HepG2 (cell line): ENCODE results near the gene GTPBP6. TPM values are rescaled to one million over a fixed set of nuclear protein-coding genes. Genes with fewer than 3 reads are reported as not detected.

Experiments used
- ATAC-seq: fragments of 200-7000 bp; cut with Tn5 transposase; 3 replicates; pipeline ENCODE4 v1.9.1; 2020; ENCODE audit warnings: mild to moderate bottlenecking, moderate library complexity
- BruUV-seq: library from RNA; stranded (reverse); fragments of 400-500 nt; replicated peaks from 2 replicates; lab custom pipeline; 2021; lab: Mats Ljungman, UMichigan
- CTCF ChIA-PET: fragments of 300-600 bp; formaldehyde crosslinking; extraction: SDS; loops from one replicate; lab custom pipeline; 2021; ENCODE audit warnings: low total read pairs, inconsistent platforms, low intra/inter-chr PET ratio; lab: Yijun Ruan, JAX
- POLR2A ChIA-PET: fragments of 350-600 bp; sonication (Branson Sonifier 250); formaldehyde crosslinking; loops from one replicate; lab custom pipeline; 2020; ENCODE audit warnings: antibody characterized with exemption, inconsistent platforms; lab: Yijun Ruan, JAX
- DNase-seq: peaks from one replicate; pipeline ENCODE4 v3.0.0-alpha.2; 2015; ENCODE audit warnings: low spot score
- FAIRE-seq: peaks from 3 replicates; lab custom pipeline; 2011; peaks lifted over from hg19 to GRCh38; lab: Jason Lieb, UNC
- H2AFZ ChIP-seq: one replicate; pipeline ENCODE4 v1.6.1; 2011; ENCODE audit warnings: low read length, inconsistent platforms
- H3K27ac ChIP-seq: fragments of 300-600 bp; 3 replicates; pipeline ENCODE4 v1.8.0; 2011; ENCODE audit warnings: mixed run types, mild to moderate bottlenecking, mixed read lengths, low read length, inconsistent platforms; ENCODE audit not compliant: insufficient read depth; ENCODE audit errors: extremely low read length
- H3K27me3 ChIP-seq, 2 experiments: fragments of 200-600 bp in 1 of 2; 2 replicates in 1 of 2; 3 replicates in 1 of 2; pipeline versions ENCODE4 v1.6.0 to v1.8.0; 2011; ENCODE audit warnings: low read length in 2 of 2, mild to moderate bottlenecking in 2 of 2, moderate library complexity in 2 of 2, inconsistent platforms in 1 of 2; ENCODE audit not compliant: insufficient read depth in 2 of 2, control insufficient read depth in 1 of 2
- H3K36me3 ChIP-seq, 2 experiments: fragments of 200-600 bp in 1 of 2; replicated peaks in 1 of 2; 2 replicates in 1 of 2; 3 replicates in 1 of 2; pipeline versions ENCODE4 v1.5.1 to v1.8.0; 2011; ENCODE audit warnings: low read length in 2 of 2, inconsistent platforms in 1 of 2; ENCODE audit not compliant: insufficient read depth in 2 of 2, control insufficient read depth in 1 of 2
- H3K4me1 ChIP-seq: 2 replicates; pipeline ENCODE4 v1.5.1; 2012; ENCODE audit warnings: low read length, inconsistent platforms; ENCODE audit not compliant: insufficient read depth
- H3K4me2 ChIP-seq: 2 replicates; pipeline ENCODE4 v1.6.0; 2011; ENCODE audit warnings: low read depth, low read length, inconsistent platforms
- H3K4me3 ChIP-seq, 3 experiments: fragments of 200-600 bp in 1 of 3; sonication (generic), shearing (Covaris generic) in 1 of 3; replicated peaks in 1 of 3; 2 replicates each; pipeline ENCODE4 v1.5.1; 2011 to 2016; ENCODE audit warnings: low read length in 3 of 3, inconsistent platforms in 2 of 3, low read depth in 2 of 3, mild to moderate bottlenecking in 2 of 3, control low read depth in 1 of 3, mixed read lengths in 1 of 3; ENCODE audit not compliant: insufficient read depth in 1 of 3
- H3K79me2 ChIP-seq: one replicate; pipeline ENCODE4 v1.6.1; 2011; ENCODE audit warnings: low read length, inconsistent platforms; ENCODE audit not compliant: insufficient read depth
- H3K9ac ChIP-seq: 2 replicates; pipeline ENCODE4 v1.6.0; 2011; ENCODE audit warnings: mild to moderate bottlenecking, low read depth, low read length, inconsistent platforms; ENCODE audit not compliant: insufficient read depth
- H3K9me3 ChIP-seq: 2 replicates; pipeline ENCODE4 v1.5.1; 2012; ENCODE audit warnings: mild to moderate bottlenecking, low read length
- H4K20me1 ChIP-seq: 2 replicates; pipeline ENCODE4 v1.6.0; 2011; ENCODE audit warnings: inconsistent platforms, mild to moderate bottlenecking, low read length, moderate library complexity; ENCODE audit not compliant: insufficient read depth
- AGO2 ChIP-seq: fragments of 200-400 bp; formaldehyde crosslinking; optimal IDR thresholded peaks from 2 replicates; pipeline ENCODE3; 2017; ENCODE audit warnings: mild to moderate bottlenecking, low read depth, low read length, moderate library complexity
- FIP1L1 ChIP-seq: fragments of 200-400 bp; formaldehyde crosslinking; IDR thresholded peaks from 2 replicates; pipeline ENCODE4 v1.6.1; 2018; ENCODE audit warnings: low read depth, mild to moderate bottlenecking, low read length, moderate library complexity, borderline replicate concordance; ENCODE audit not compliant: insufficient read depth
- HNRNPK ChIP-seq: fragments of 200-400 bp; formaldehyde crosslinking; IDR thresholded peaks from 2 replicates; pipeline ENCODE4 v1.6.1; 2018; ENCODE audit warnings: low read length, low read depth, moderate library complexity, mild to moderate bottlenecking; ENCODE audit not compliant: poor library complexity, severe bottlenecking
- MTA3 ChIP-seq: sonication (generic); formaldehyde crosslinking; IDR thresholded peaks from 2 replicates; pipeline ENCODE4 v1.4.0; 2020; ENCODE audit warnings: missing genetic modification reagents
- NCOA1 ChIP-seq: sonication (generic); formaldehyde crosslinking; IDR thresholded peaks from 2 replicates; pipeline ENCODE4 v1.9.0; 2021; ENCODE audit warnings: missing genetic modification reagents
- SETDB1 ChIP-seq: sonication (generic); formaldehyde crosslinking; IDR thresholded peaks from 2 replicates; pipeline ENCODE4 v1.5.1; 2020; ENCODE audit warnings: missing genetic modification reagents, mild to moderate bottlenecking, borderline replicate concordance
- SOX6 ChIP-seq, 2 experiments: fragments of 450-650 bp in 1 of 2; sonication (generic) in 1 of 2; formaldehyde crosslinking in 1 of 2; IDR thresholded peaks; 2 replicates each; pipeline versions ENCODE4 v1.4.0 to v1.6.1; 2017 to 2020; ENCODE audit warnings: antibody characterized with exemption in 1 of 2, mild to moderate bottlenecking in 1 of 2, missing genetic modification reagents in 1 of 2
- ZFP37 ChIP-seq: sonication (generic); formaldehyde crosslinking; IDR thresholded peaks from 2 replicates; pipeline ENCODE4 v1.4.0; 2020; ENCODE audit warnings: missing genetic modification reagents, borderline replicate concordance
- ZSCAN29 ChIP-seq: sonication (generic); formaldehyde crosslinking; conservative IDR thresholded peaks from 2 replicates; pipeline ENCODE4 v1.4.0; 2020; ENCODE audit warnings: mild to moderate bottlenecking, missing genetic modification reagents
- ZSCAN31 ChIP-seq: sonication (generic); formaldehyde crosslinking; IDR thresholded peaks from 2 replicates; pipeline ENCODE4 v1.5.0; 2020; ENCODE audit warnings: low read depth, mild to moderate bottlenecking, missing genetic modification reagents
- WGBS: methylation state at CpG from one replicate; pipeline ENCODE4 v1.1.6; 2017; ENCODE audit warnings: low lambda C conversion rate; 5-methylcytosine and 5-hydroxymethylcytosine counted together
- in situ Hi-C: cut with HindIII; loops from 2 replicates; pipeline ENCODE4 v1.10.0; 2017; ENCODE audit warnings: low pct_unique_long_range_greater_than_20kb; ENCODE audit not compliant: extremely low pct_ligation_motif_present
- intact Hi-C: fragments of 100-400 bp; cut with micrococcal nuclease; formaldehyde crosslinking; loops from one replicate; pipeline ENCODE4 v1.10.0; 2022; ENCODE audit not compliant: unreplicated experiment
- polyA plus RNA-seq, 8 experiments: library from polyadenylated mRNA; depleted of rRNA in 3 of 8; stranded (reverse) in 7 of 8; unstranded in 1 of 8; fragments of >200 nt; fragmentation: Illumina TruSeq in 4 of 8; extraction: Trizol in 4 of 8; gene quantifications; 2 replicates each; pipeline versions ENCODE4 v1.2.1 to v1.2.3, GENCODE V29; 2011 to 2016; ENCODE audit warnings: low read depth in 4 of 8, missing spikeins in 1 of 8, mixed read lengths in 1 of 8; ENCODE audit not compliant: insufficient read depth in 1 of 8
- total RNA-seq, 5 experiments: library from RNA; depleted of rRNA; stranded (reverse); fragments of >200 nt; fragmentation: Illumina TruSeq; extraction: Trizol; gene quantifications; 2 replicates each; pipeline ENCODE4 v1.2.3, GENCODE V29; 2016; ENCODE audit warnings: low read depth in 1 of 5

Gene GTPBP6
- total and polyA plus RNA-seq, 2 of the 13 experiments (the other 11 are each of a cell fraction or from before 2014, with no cell fraction given) = 20.2 to 39.6 TPM

GRCh38 chrX:329291-329910 lies 10.8 kb upstream of the GTPBP6 start:
- intact Hi-C loops = loop anchor here (10.0 kb wide), 1 partner anchor 45 kb away; no protein-coding TSS in a partner anchor
- no peak for FAIRE-seq
- Histone ChIP-seq H3K79me2 (no peaks in the 10 kb centered on the region), H3K9ac (no peak overlapping the region), H4K20me1 (no peaks in the 10 kb centered on the region), H2AFZ (no peak overlapping the region), H3K4me2 (no peak overlapping the region), H3K9me3 (no peaks in the 10 kb centered on the region), H3K27me3 (peaks cover 0 to 4% of the 10 kb centered on the region in 2 experiments; a peak in 1 of 5 replicates), H3K4me1 (peaks cover 17% of the 10 kb centered on the region), H3K36me3 (no peaks in the 10 kb centered on the region), H3K27ac (no peak overlapping the region), H3K4me3 (no peak overlapping the region)
- POLR2A ChIA-PET = no interaction called here
- no peak for ATAC-seq
- 76% methylated on average over 18 of the region's 23 CpGs for WGBS
- in situ Hi-C loops = no loop called here
- CTCF ChIA-PET = no interaction called here
- no peak for DNase-seq
- TF ChIP-seq SETDB1 (CRISPR knock-in tag) (no peak), ZSCAN29 (CRISPR knock-in tag) (no peak), FIP1L1 (no peak), SOX6 (IDR thresholded peaks at IDR 0.05) (no peak), SOX6 (CRISPR knock-in tag; IDR thresholded peaks at IDR 0.05) (no peak), ZFP37 (CRISPR knock-in tag) (no peak), MTA3 (CRISPR knock-in tag) (no peak), ZSCAN31 (CRISPR knock-in tag) (no peak)
- no TSS peak for BruUV-seq

- POLR2A ChIA-PET = no interaction called here
- Histone ChIP-seq H3K9me3 (no peaks in the 10 kb centered on the region), H4K20me1 (no peaks in the 10 kb centered on the region), H3K36me3 (no peaks in the 10 kb centered on the region), H3K27me3 (peaks cover 0 to 4% of the 10 kb centered on the region in 2 experiments; a peak in 1 of 5 replicates), H3K4me3 (no peak overlapping the region)
- FAIRE-seq (no peak), ATAC-seq (no peak)
- intact Hi-C loops (loop anchor here (10.0 kb wide), 1 partner anchor 47 kb away; no protein-coding TSS in a partner anchor), in situ Hi-C loops (no loop called here)
- TF ChIP-seq HNRNPK (peak; percentile 57), AGO2 (peak; percentile 21), NCOA1 (CRISPR knock-in tag) (no peak)
- TF ChIP-seq, all 625 proteins: peak for 2
- 42% methylated on average over 8 of the region's 33 CpGs for WGBS
- CTCF ChIA-PET = no interaction called here
- no peaks in the 10 kb centered on the region for H3K79me2 ChIP-seq
- no peak overlapping the region for H3K27ac ChIP-seq
- H3K4me2 ChIP-seq = no peak overlapping the region
- H3K4me1 ChIP-seq = peaks cover 34% of the 10 kb centered on the region
- DNase-seq = no peak
- H2AFZ ChIP-seq = no peak overlapping the region
- BruUV-seq = no TSS peak
- no peak overlapping the region for H3K9ac ChIP-seq
These were observed 9.1 kb upstream of the GTPBP6 start for GRCh38 chrX:327660-328126.
